HEK293 (cell line): ENCODE data around the gene APBB2.

Source experiments
- CTCF ChIA-PET: fragments of 350-600 bp; formaldehyde crosslinking; extraction: SDS; loops from one replicate; lab custom pipeline; 2021; ENCODE audit warnings: antibody characterized with exemption; lab: Yijun Ruan, JAX
- POLR2A ChIA-PET: fragments of 300-600 bp; formaldehyde crosslinking; extraction: SDS; loops from one replicate; lab custom pipeline; 2020; ENCODE audit warnings: antibody characterized with exemption, inconsistent platforms; lab: Yijun Ruan, JAX
- H3K27ac ChIP-seq: fragments of 200-500 bp; sonication (Bioruptor generic); 2 replicates; pipeline ENCODE4 v1.5.1; 2014; ENCODE audit warnings: low read depth, low read length, control low read depth, inconsistent platforms; ENCODE audit errors: extremely low read depth
- H3K36me3 ChIP-seq, 2 experiments: fragments of 200-500 bp in 1 of 2; sonication (Bioruptor generic) in 1 of 2; 1 replicate in 1 of 2; 2 replicates in 1 of 2; pipeline ENCODE4 v1.5.1; 2014 to 2017; ENCODE audit warnings: inconsistent platforms in 2 of 2, low read length in 2 of 2; ENCODE audit not compliant: control insufficient read depth in 2 of 2, insufficient read depth in 1 of 2
- H3K4me1 ChIP-seq: fragments of 200-500 bp; sonication (Bioruptor generic); 2 replicates; pipeline ENCODE4 v1.5.1; 2014; ENCODE audit warnings: mild to moderate bottlenecking, low read length, inconsistent platforms; ENCODE audit not compliant: control insufficient read depth, insufficient read depth
- H3K4me3 ChIP-seq: 2 replicates; pipeline ENCODE4 v1.5.1; 2011; ENCODE audit warnings: low read depth, mild to moderate bottlenecking, control low read depth, low read length, moderate library complexity
- H3K9me3 ChIP-seq: fragments of 200-500 bp; sonication (Bioruptor generic); 2 replicates; pipeline ENCODE4 v1.5.1; 2014; ENCODE audit warnings: low read depth, low read length, inconsistent platforms; ENCODE audit not compliant: control insufficient read depth, insufficient read depth
- ATF2 ChIP-seq: fragments of 450-650 bp; formaldehyde crosslinking; IDR thresholded peaks from 2 replicates; pipeline ENCODE4 v1.5.1; 2016; ENCODE audit warnings: missing biosample characterization, missing genetic modification characterization, low read depth
- CTCF ChIP-seq: fragments of 450-650 bp; formaldehyde crosslinking; IDR thresholded peaks from 2 replicates; pipeline ENCODE4 v1.5.1; 2016; ENCODE audit warnings: missing biosample characterization, missing genetic modification characterization
- IKZF3 ChIP-seq: fragments of 450-650 bp; IDR thresholded peaks from 2 replicates; pipeline ENCODE4 v1.5.0; 2018; ENCODE audit warnings: missing biosample characterization, mild to moderate bottlenecking, missing genetic modification characterization, moderate library complexity
- KLF16 ChIP-seq: fragments of 450-650 bp; formaldehyde crosslinking; IDR thresholded peaks from 2 replicates; pipeline ENCODE4 v1.5.1; 2017; ENCODE audit warnings: missing biosample characterization, missing genetic modification characterization
- KLF17 ChIP-seq: fragments of 450-650 bp; formaldehyde crosslinking; IDR thresholded peaks from 2 replicates; pipeline ENCODE4 v1.5.1; 2016; ENCODE audit warnings: missing biosample characterization, missing genetic modification characterization
- MZF1 ChIP-seq: fragments of 450-650 bp; formaldehyde crosslinking; IDR thresholded peaks from 2 replicates; pipeline ENCODE4 v1.5.1; 2017; ENCODE audit warnings: missing biosample characterization, missing genetic modification characterization, borderline replicate concordance
- SCRT2 ChIP-seq: fragments of 450-650 bp; formaldehyde crosslinking; IDR thresholded peaks from 2 replicates; pipeline ENCODE4 v1.5.1; 2016; ENCODE audit warnings: missing biosample characterization, missing genetic modification characterization
- SETDB1 ChIP-seq: IDR thresholded peaks from one replicate; pipeline ENCODE4 v1.6.1; 2017; ENCODE audit warnings: mild to moderate bottlenecking, low read length, moderate library complexity, mixed read lengths; ENCODE audit not compliant: insufficient read length
- SP7 ChIP-seq: fragments of 450-650 bp; formaldehyde crosslinking; IDR thresholded peaks from 2 replicates; pipeline ENCODE4 v1.5.1; 2016; ENCODE audit warnings: missing biosample characterization, missing genetic modification characterization
- TRIM28 ChIP-seq: IDR thresholded peaks from 2 replicates; pipeline ENCODE4 v1.6.1; 2011; ENCODE audit warnings: low read length, control low read depth, borderline replicate concordance
- ZBTB11 ChIP-seq: fragments of 450-650 bp; formaldehyde crosslinking; conservative IDR thresholded peaks from 2 replicates; pipeline ENCODE4 v1.5.1; 2016; ENCODE audit warnings: low read depth, missing biosample characterization, missing genetic modification characterization
- ZBTB17 ChIP-seq: fragments of 450-650 bp; formaldehyde crosslinking; IDR thresholded peaks from 2 replicates; pipeline ENCODE4 v1.5.1; 2016; ENCODE audit warnings: missing biosample characterization, missing genetic modification characterization
- ZBTB48 ChIP-seq: fragments of 450-650 bp; formaldehyde crosslinking; IDR thresholded peaks from 2 replicates; pipeline ENCODE4 v1.5.1; 2016; ENCODE audit warnings: missing biosample characterization, missing genetic modification characterization
- ZBTB8A ChIP-seq: fragments of 450-650 bp; formaldehyde crosslinking; IDR thresholded peaks from 2 replicates; pipeline ENCODE4 v1.5.1; 2016; ENCODE audit warnings: missing biosample characterization, missing genetic modification characterization
- ZFP69B ChIP-seq: fragments of 450-650 bp; formaldehyde crosslinking; IDR thresholded peaks from 2 replicates; pipeline ENCODE4 v1.5.1; 2016; ENCODE audit warnings: missing biosample characterization, missing genetic modification characterization
- ZNF121 ChIP-seq: fragments of 450-650 bp; formaldehyde crosslinking; IDR thresholded peaks from 2 replicates; pipeline ENCODE4 v1.5.1; 2016; ENCODE audit warnings: missing biosample characterization, missing genetic modification characterization
- ZNF146 ChIP-seq: fragments of 450-650 bp; formaldehyde crosslinking; IDR thresholded peaks from 2 replicates; pipeline ENCODE4 v1.5.1; 2016; ENCODE audit warnings: missing biosample characterization, missing genetic modification characterization
- ZNF174 ChIP-seq: fragments of 450-650 bp; formaldehyde crosslinking; IDR thresholded peaks from 2 replicates; pipeline ENCODE4 v1.5.0; 2017; ENCODE audit warnings: missing biosample characterization, mild to moderate bottlenecking, missing genetic modification characterization
- ZNF248 ChIP-seq: fragments of 450-650 bp; formaldehyde crosslinking; IDR thresholded peaks from 2 replicates; pipeline ENCODE4 v1.5.1; 2017; ENCODE audit warnings: missing biosample characterization, missing genetic modification characterization
- ZNF394 ChIP-seq: fragments of 450-650 bp; formaldehyde crosslinking; IDR thresholded peaks from 2 replicates; pipeline ENCODE4 v1.5.1; 2016; ENCODE audit warnings: missing biosample characterization, missing genetic modification characterization, mild to moderate bottlenecking, moderate library complexity, borderline replicate concordance
- ZNF398 ChIP-seq: fragments of 450-650 bp; formaldehyde crosslinking; IDR thresholded peaks from 2 replicates; pipeline ENCODE4 v1.5.1; 2017; ENCODE audit warnings: missing biosample characterization, missing genetic modification characterization
- ZNF423 ChIP-seq: fragments of 450-650 bp; formaldehyde crosslinking; IDR thresholded peaks from 2 replicates; pipeline ENCODE4 v1.5.1; 2016; ENCODE audit warnings: missing biosample characterization, missing genetic modification characterization
- ZNF600 ChIP-seq: fragments of 450-650 bp; formaldehyde crosslinking; IDR thresholded peaks from 2 replicates; pipeline ENCODE4 v1.5.1; 2016; ENCODE audit warnings: missing biosample characterization, missing genetic modification characterization
- ZNF610 ChIP-seq: fragments of 450-650 bp; formaldehyde crosslinking; IDR thresholded peaks from 2 replicates; pipeline ENCODE4 v1.5.1; 2016; ENCODE audit warnings: missing biosample characterization, missing genetic modification characterization, borderline replicate concordance
- ZNF76 ChIP-seq: fragments of 450-650 bp; formaldehyde crosslinking; IDR thresholded peaks from 2 replicates; pipeline ENCODE4; 2016; ENCODE audit warnings: low read depth, missing biosample characterization, missing genetic modification characterization, borderline replicate concordance
- ZNF776 ChIP-seq: fragments of 450-650 bp; formaldehyde crosslinking; IDR thresholded peaks from 2 replicates; pipeline ENCODE4 v1.5.0; 2017; ENCODE audit warnings: missing biosample characterization, missing genetic modification characterization, borderline replicate concordance
- ZNF792 ChIP-seq: fragments of 450-650 bp; formaldehyde crosslinking; IDR thresholded peaks from 2 replicates; pipeline ENCODE4 v1.5.1; 2016; ENCODE audit warnings: missing biosample characterization, missing genetic modification characterization

Gene APBB2

GRCh38 chr4:41216294-41217019 is 2.1 kb upstream of the APBB2 start:
- Histone ChIP-seq H3K9me3 (no peaks in the 10 kb centered on the region), H3K4me1 (no peaks in the 10 kb centered on the region), H3K27ac (peak overlapping the region; percentile 76), H3K36me3 (no peaks in the 10 kb centered on the region), H3K4me3 (peak overlapping the region; percentile 66)
- POLR2A ChIA-PET: interaction anchor here (0.6 to 2.4 kb wide), 4 partner anchors 12 to 1621 kb away, joined by 3 to 25 read pairs (median 4); partner anchors contain the start of gene UCHL1
- CTCF ChIA-PET: interaction anchor here (0.6 to 1.5 kb wide), 8 partner anchors 12 to 292 kb away, joined by 3 to 9 read pairs (median 6); no protein-coding TSS in a partner anchor
- TF ChIP-seq SP7 (tag by site-specific recombination): peak; percentile 58
- 0 out of 2 replicates have a peak, but pooled peaks have one; percentile 37 for TF ChIP-seq KLF16 (tag by site-specific recombination)
- no peak for TF ChIP-seq ZNF121 (tag by site-specific recombination)
- TF ChIP-seq ZNF174 (tag by site-specific recombination): no peak
- TF ChIP-seq ZBTB8A (tag by site-specific recombination): peak; percentile 97
- TF ChIP-seq KLF17 (tag by site-specific recombination): peak; percentile 40; the same call in 1 of the 2 replicates
- TF ChIP-seq ZNF394 (tag by site-specific recombination): peak; percentile 21; the same call in 1 of the 2 replicates
- TF ChIP-seq ZNF610 (tag by site-specific recombination): peak; percentile 28; the same call in 1 of the 2 replicates
- TF ChIP-seq IKZF3 (tag by site-specific recombination): peak; percentile 74
- TF ChIP-seq ZFP69B (tag by site-specific recombination): peak; percentile 50; the same call in 1 of the 2 replicates
- TF ChIP-seq ZNF776 (tag by site-specific recombination): no peak
- TF ChIP-seq ZBTB17: peak; percentile 35; the same call in 1 of the 2 replicates
- TF ChIP-seq ZNF423: peak; percentile 99
- TF ChIP-seq ZNF398: peak; percentile 55
- 0 out of 2 replicates have a peak, but pooled peaks have one; percentile 22 for TF ChIP-seq SCRT2 (tag by site-specific recombination)
- TF ChIP-seq SETDB1: no peak
- peak; percentile 77 for TF ChIP-seq CTCF (tag by site-specific recombination)
- peak; percentile 47; the same call in 1 of the 2 replicates for TF ChIP-seq ZNF146
- peak; percentile 62; the same call in 1 of the 2 replicates for TF ChIP-seq MZF1 (tag by site-specific recombination)
- no peak for TF ChIP-seq ZNF792 (tag by site-specific recombination)
- peak; percentile 9; the same call in 1 of the 2 replicates for TF ChIP-seq ATF2 (tag by site-specific recombination)
- peak; percentile 77 for TF ChIP-seq ZNF600 (tag by site-specific recombination)
- TF ChIP-seq ZNF76 (tag by site-specific recombination): peak; percentile 75; the same call in 1 of the 2 replicates
- no peak for TF ChIP-seq ZNF248
- 0 out of 2 replicates have a peak, but pooled peaks have one; percentile 24 for TF ChIP-seq TRIM28
- peak; percentile 97 for TF ChIP-seq ZBTB11 (tag by site-specific recombination)
- TF ChIP-seq ZBTB48 (tag by site-specific recombination): peak; percentile 68
